ENCODE measurements around the gene FAM90A26.

GRCh38 chr4:9153008-9153570, 17.1 kb upstream of the FAM90A26 start:
- TF ChIP-seq POLR2A (IDR thresholded peaks at IDR 0.05) = peak in 1 of 2 donors; percentile 30
- peak in 1 of 4 experiments; percentile 31 for TF ChIP-seq CTCF (IDR thresholded peaks at IDR 0.05)
